COLO829 (cell line): Measurements from ENCODE around the gene COTL1.

Experiments used
- DNase-seq: peaks from one replicate; pipeline ENCODE4 v3.0.0; 2012; ENCODE audit warnings: low spot score

Gene COTL1

GRCh38 chr16:84596161-84596560 lies 21.7 kb downstream of the COTL1 start:
- DNase-seq = no peak

GRCh38 chr16:84595052-84595481 lies 22.8 kb downstream of the COTL1 start:
- DNase-seq = no peak

GRCh38 chr16:84594725-84595038 lies 23.2 kb downstream of the COTL1 start:
- no peak for DNase-seq

GRCh38 chr16:84593825-84594724 lies 23.8 kb downstream of the COTL1 start:
- DNase-seq = no peak

- DNase-seq = no peak
These were observed 25.2 kb downstream of the COTL1 start for GRCh38 chr16:84592718-84593117.

- DNase-seq = no peak
These were observed 27.7 kb downstream of the COTL1 start for GRCh38 chr16:84589975-84590719.

- no peak for DNase-seq
These were observed 28.9 kb downstream of the COTL1 start for GRCh38 chr16:84588991-84589390.

- DNase-seq = peak; percentile 23
These were observed 32.0 kb downstream of the COTL1 start for GRCh38 chr16:84585886-84586285.

- no peak for DNase-seq
These were observed 32.4 kb downstream of the COTL1 start for GRCh38 chr16:84585467-84585866.

- DNase-seq = no peak
These were observed 33.2 kb downstream of the COTL1 start for GRCh38 chr16:84584678-84585077.

- DNase-seq = no peak
These were observed 33.9 kb downstream of the COTL1 start for GRCh38 chr16:84583995-84584394.

- no peak for DNase-seq
These were observed 34.8 kb downstream of the COTL1 start for GRCh38 chr16:84582958-84583516.

- DNase-seq = no peak
These were observed 36.7 kb downstream of the COTL1 start for GRCh38 chr16:84581158-84581557.

GRCh38 chr16:84579936-84580335 lies 37.9 kb downstream of the COTL1 start:
- no peak for DNase-seq

GRCh38 chr16:84578538-84579126 lies 39.2 kb downstream of the COTL1 start:
- no peak for DNase-seq

GRCh38 chr16:84577034-84577803 lies 40.7 kb downstream of the COTL1 start:
- no peak for DNase-seq

- no peak for DNase-seq
These were observed 42.0 kb downstream of the COTL1 start for GRCh38 chr16:84575914-84576313.

GRCh38 chr16:84574191-84574590 lies 43.7 kb downstream of the COTL1 start:
- no peak for DNase-seq

GRCh38 chr16:84572096-84572495 lies 45.8 kb downstream of the COTL1 start:
- no peak for DNase-seq

GRCh38 chr16:84571506-84571905 lies 46.4 kb downstream of the COTL1 start:
- DNase-seq = no peak

- no peak for DNase-seq
These were observed 47.0 kb downstream of the COTL1 start for GRCh38 chr16:84570739-84571403.
